ENCODE data around the gene POU6F2. TPM values are rescaled to one million over a fixed set of nuclear protein-coding genes. Genes with fewer than 3 reads are reported as not detected.

The POU6F2 gene
- total RNA-seq, 1 experiment from 2014 or later, result 1.4 TPM

DNA sequence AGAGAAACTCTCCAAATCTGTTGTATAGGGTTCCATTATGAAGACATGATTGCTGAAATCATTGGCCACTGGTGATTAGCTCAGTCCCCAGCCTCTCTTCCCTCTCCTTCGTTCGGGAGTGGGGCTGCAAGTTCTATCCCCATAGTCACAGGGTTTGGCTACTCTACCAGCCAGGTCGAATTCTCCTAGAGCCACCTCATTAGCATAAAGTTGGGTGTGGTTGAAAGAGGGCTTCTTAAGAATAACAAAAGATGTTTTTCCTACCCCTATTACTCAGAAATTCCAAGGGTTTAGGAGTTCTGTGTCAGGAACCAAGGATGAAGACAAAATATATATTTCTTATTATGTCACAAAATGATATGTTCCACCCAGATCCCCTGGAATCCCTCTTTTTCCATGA is 422.3 kb downstream of the POU6F2 start:
- no peak for DNase-seq (ENCODE audit: low read depth)

GRCh38 chr7:39400836-39401235 is 423.1 kb downstream of the POU6F2 start:
- DNase-seq (ENCODE audit: low read depth), result no peak

- no peak for DNase-seq (ENCODE audit: low read depth)
Observed at GRCh38 chr7:39402034-39402433, 424.3 kb downstream of the POU6F2 start.

GRCh38 chr7:39404907-39405306 is 427.2 kb downstream of the POU6F2 start:
- DNase-seq (ENCODE audit: low read depth), result no peak

GRCh38 chr7:39405581-39405980 is 427.9 kb downstream of the POU6F2 start:
- DNase-seq (ENCODE audit: low read depth), result no peak

DNA sequence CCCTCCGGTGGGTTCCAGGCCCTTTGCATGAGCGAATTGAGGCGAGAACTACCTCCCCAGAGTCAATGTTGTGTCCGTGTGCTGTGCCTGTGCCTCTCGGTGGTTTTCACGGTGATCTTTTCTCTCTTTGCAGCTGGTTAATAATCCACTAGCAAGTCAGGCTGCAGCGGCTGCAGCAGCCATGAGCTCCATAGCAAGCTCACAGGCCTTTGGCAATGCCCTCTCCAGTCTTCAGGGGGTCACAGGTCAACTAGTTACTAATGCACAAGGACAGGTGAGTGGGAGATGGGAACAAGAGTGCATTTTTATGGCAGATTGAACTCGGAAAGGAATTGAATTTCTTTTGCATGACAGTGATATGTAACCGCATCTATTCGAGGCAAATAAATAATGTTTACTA is 428.8 kb downstream of the POU6F2 start:
- DNase-seq (ENCODE audit: low read depth), result no peak

- DNase-seq (ENCODE audit: low read depth), result peak; percentile 51
Observed at GRCh38 chr7:39407137-39407536, 429.4 kb downstream of the POU6F2 start.

- no peak for DNase-seq (ENCODE audit: low read depth)
Observed at GRCh38 chr7:39407723-39408122, 430.0 kb downstream of the POU6F2 start.

DNA sequence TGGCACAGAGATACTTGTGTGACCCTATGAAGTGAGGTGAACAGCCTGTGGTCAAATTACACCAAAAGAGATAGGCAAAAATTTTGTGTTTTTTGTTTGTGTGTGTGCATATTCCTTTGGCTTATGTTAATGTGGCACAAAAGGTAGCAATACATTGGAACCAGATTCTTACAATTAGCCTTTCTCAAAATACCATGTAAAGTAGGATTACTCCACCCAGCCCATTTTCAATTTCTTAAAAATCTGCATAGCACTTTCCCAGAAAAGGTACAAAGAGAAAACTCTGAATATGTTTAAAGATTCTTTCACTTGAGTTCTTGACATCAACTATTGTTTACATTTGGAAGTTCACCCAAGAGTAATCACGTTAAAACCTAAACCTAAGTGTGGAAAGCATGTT is 431.2 kb downstream of the POU6F2 start:
- DNase-seq (ENCODE audit: low read depth), result no peak

- no peak for DNase-seq (ENCODE audit: low read depth)
Observed at GRCh38 chr7:39410582-39410981, 432.9 kb downstream of the POU6F2 start.

DNA sequence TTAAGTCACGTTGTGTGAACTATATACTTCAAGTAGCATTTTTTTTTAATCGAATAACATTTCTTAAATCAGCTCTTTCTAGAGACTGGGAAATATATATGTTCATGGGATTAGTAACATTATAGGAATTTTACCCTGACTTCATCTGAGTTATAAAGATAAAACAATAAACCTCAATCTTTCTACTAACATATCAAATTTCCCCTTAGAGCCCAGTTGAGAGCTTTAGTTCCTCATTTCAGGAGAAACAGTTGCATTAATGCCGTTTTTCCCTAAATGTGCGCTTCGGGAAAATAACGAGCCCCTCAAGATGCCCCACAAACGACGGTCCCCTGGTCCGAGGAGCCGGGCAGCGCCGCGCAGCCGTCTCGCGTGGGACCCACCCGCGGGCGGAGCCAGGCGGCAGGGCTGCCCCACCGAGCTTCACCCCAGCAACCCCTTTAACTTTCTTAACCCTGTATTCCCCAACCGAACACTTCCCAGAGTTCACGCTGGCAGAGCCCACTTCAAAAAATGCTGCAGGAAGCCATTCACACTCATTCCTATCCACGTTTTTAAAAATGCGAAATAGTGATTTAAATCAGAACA is 436.0 kb downstream of the POU6F2 start:
- peak; percentile 31 for DNase-seq (ENCODE audit: low read depth)

DNA sequence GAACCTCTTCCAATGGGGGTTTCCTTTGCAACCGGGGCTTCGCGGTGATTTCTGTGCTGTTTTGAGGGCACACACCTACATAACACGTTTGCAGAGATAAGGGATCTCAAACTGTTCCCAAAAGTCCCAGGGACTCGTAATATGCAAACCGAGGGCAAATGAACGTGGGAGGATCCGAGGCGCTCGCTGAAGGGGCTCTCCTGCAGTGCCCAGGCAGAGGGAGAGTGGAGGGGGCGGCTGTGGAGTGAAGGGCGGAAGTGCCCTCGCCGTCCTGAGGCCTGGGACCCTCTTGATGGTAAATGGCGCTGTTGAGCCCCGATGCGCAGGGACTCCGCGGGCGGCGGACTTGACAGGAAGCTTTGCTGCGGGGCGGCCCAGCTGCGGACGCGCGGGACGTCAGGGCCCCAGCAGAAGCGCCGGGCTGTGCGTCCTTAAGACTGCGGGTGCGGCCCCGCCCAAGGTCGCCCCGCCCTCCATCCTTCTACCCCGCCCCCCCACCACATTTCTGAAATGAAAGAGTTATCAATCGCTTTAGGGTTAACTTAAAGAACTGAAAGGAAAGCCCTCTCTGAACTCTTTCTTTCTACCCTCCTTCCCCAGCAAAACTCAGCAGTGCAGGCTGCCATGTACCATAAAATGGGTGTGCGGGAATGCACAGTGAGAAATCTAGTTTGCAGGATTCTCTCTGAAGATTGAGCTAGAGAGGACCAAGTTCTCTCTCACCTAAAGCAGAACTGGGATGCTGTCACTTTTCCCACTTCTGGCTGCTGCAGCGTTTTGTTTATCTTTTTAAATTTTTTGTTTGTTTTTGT is 436.7 kb downstream of the POU6F2 start:
- peak; percentile 90 for DNase-seq (ENCODE audit: low read depth)

DNA sequence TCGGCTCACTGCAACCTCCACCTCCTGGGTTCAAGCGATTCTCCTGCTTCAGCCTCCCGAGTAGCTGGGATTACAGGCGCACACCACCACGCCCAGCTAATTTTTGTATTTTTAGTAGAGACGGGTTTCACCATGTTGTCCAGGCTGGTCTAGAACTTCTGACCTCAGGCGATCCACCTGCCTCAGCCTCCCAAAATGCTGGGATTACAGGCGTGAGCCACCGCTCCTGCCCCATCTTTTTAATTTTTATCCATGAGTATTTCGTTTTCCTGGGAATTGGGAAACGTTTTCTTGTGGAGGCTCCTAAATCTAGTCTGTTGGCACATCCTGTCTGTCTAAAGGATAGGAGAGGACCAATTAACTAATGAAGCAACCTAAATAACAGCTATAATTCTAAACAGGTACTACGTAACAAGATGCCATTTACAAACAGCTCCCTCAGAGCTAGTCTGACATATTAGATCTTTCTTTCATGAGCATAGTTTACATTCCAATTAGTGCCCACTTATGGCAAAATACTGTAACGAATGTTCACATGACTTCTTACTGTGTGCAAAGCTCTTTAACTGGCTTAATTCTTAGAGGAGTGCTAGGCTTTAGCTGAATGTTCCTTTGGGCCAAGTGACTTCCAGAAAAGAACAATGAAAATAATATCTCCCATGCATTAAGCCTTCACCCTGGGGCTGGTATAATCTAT is 437.5 kb downstream of the POU6F2 start:
- no peak for DNase-seq (ENCODE audit: low read depth)

DNA sequence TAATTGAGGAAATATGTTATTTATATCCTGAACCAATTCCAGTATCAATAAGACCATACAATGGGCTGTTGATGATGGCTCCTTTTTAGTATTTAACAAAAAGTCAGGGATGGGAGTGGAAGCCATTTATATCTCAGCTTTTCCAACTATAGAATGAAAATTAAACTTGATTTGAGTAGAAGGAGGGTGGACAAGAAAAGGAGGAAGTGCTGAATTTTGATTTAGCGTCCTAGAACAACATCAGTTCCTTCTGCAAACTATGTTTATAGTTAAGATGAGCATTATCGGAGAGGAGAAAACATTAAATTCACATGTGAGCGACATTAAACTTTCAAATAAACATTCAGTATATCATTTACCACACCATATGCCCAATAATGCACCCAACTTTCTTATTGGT is 439.2 kb downstream of the POU6F2 start:
- DNase-seq (ENCODE audit: low read depth), result no peak

DNA sequence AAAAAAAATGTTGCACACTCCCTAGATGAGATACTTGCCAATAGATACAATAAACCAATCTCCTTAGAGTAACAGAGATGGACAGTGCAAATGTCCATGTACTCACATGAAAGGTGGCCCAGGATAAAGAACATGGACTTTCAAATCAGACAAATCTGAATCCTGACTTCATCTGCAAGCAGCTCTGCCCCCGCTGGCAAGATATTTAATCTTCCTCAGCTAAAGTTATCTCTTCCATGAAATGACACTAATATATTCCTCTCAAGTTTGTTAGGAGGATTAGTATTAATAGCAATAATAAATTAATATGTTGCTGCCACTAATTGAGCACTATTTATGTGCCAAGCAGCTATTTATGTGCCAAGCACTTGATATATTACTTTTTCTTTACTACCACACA is 439.9 kb downstream of the POU6F2 start:
- DNase-seq (ENCODE audit: low read depth), result no peak

GRCh38 chr7:39421251-39421650 is 443.5 kb downstream of the POU6F2 start:
- DNase-seq (ENCODE audit: low read depth), result no peak

DNA sequence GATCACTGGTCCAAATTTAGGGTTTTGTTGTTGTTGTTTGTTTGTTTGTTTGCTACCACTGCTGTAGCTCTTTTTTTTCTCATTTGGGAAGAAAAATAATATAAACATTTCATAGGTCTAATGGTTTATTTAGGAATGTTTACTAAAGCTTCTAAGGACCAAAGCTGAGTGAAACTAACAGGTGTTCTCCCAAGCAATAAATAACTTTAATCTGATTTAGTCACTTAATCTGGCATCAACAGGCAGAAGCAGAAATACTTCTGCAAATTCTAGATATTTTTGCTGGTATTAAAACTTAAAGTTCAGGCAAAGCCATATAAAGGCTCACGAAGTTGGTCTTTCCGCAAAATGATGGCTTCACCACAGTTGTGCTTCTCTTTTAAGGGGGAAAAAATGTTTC is 444.0 kb downstream of the POU6F2 start:
- no peak for DNase-seq (ENCODE audit: low read depth)

GRCh38 chr7:39428221-39428620 is 450.5 kb downstream of the POU6F2 start:
- DNase-seq (ENCODE audit: low read depth), result peak; percentile 70

DNA sequence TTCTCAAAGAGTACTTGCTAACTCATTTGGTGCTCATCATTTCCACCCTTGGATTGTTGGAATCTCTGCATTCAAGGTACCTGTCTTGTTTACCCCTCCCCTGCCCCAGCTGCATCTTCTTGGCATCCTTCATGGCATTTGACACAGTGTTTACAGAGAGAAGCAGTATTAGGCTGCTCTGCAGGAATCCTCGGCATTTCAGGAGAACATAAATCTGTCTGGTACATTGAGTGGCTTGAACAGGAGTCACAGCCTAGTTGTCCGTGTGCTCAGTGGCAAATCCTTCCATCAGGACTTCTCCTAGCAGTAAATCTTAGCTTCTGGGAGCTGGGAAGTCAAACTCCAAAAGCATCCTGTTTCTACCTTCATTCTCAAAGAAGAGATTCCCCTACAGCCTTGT is 451.7 kb downstream of the POU6F2 start:
- no peak for DNase-seq (ENCODE audit: low read depth)

GRCh38 chr7:39430441-39430840 is 452.7 kb downstream of the POU6F2 start:
- DNase-seq (ENCODE audit: low read depth), result no peak

- no peak for DNase-seq (ENCODE audit: low read depth)
Observed at GRCh38 chr7:39430909-39431641, 453.4 kb downstream of the POU6F2 start.

DNA sequence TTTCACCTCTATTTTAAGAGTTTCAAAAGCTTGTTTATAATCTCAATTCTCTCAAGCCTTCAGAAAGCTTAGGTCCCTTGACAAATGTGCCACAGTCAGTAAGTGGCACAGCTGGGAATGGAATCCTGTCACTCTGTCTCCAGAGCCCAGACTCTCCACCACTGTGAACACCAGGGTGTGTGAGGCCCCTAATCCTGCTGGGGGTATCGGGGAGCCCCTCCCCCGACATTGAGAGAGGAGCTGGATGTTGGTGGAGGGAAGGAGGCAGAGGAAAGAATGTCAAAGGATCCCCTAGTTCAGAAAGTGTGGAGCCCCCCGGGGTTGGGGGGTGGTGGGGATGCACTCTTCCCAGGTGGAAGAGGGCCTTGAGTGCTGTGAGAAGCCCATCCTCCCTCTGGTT is 454.7 kb downstream of the POU6F2 start:
- DNase-seq (ENCODE audit: low read depth), result no peak

Data from Daoy (cell line).